ENCODE results near the gene EMID1. TPM values are rescaled to one million over a fixed set of nuclear protein-coding genes. Genes with fewer than 3 reads are reported as not detected.

Gene EMID1
- total RNA-seq, 2 experiments from 2014 or later, result 0.14 TPM; not detected in 1

DNA sequence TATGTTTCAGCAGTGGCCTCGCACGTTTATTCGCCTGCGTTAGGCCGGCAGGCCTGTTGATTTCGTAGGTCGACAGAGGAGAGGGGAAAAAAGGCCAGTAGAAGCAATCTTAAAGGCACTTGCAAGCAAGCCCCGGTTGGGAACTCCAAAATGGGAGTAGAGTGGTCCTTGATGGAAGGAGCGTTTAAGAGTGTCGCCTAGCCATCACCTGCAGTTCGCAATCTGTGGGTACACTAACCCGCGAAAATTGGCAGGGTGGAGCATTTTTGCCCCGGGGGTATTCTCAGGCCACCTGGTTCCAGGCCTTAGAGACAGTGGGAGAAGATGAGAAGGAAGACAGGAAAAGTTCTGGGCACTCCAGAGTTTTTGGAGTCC lies 63.5 kb downstream of the EMID1 start:
- peaks cover 52% of the 10 kb centered on the region for H3K4me1 Mint-ChIP-seq (ENCODE audit: low read depth)
- intact Hi-C loops (cut with micrococcal nuclease), result no loop called here
- no peaks in the 10 kb centered on the region for H3K9me3 Mint-ChIP-seq
- peaks cover 65% of the 10 kb centered on the region for H3K36me3 Mint-ChIP-seq (ENCODE audit: low read depth)
- TF ChIP-seq, protein P1, sequence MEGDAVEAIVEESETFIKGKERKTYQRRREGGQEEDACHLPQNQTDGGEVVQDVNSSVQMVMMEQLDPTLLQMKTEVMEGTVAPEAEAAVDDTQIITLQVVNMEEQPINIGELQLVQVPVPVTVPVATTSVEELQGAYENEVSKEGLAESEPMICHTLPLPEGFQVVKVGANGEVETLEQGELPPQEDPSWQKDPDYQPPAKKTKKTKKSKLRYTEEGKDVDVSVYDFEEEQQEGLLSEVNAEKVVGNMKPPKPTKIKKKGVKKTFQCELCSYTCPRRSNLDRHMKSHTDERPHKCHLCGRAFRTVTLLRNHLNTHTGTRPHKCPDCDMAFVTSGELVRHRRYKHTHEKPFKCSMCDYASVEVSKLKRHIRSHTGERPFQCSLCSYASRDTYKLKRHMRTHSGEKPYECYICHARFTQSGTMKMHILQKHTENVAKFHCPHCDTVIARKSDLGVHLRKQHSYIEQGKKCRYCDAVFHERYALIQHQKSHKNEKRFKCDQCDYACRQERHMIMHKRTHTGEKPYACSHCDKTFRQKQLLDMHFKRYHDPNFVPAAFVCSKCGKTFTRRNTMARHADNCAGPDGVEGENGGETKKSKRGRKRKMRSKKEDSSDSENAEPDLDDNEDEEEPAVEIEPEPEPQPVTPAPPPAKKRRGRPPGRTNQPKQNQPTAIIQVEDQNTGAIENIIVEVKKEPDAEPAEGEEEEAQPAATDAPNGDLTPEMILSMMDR (IDR thresholded peaks at IDR 0.05), result no peak
- CTCF ChIA-PET, result no interaction called here
- peak overlapping the region; percentile 85 for H3K4me3 Mint-ChIP-seq
- no peak for ATAC-seq
- H3K27ac Mint-ChIP-seq, result peak overlapping the region; percentile 97
- no peak for DNase-seq
- POLR2A ChIA-PET, result interaction anchor here (1.0 to 4.6 kb wide), 4 partner anchors 8 to 32 kb away, joined by 4 to 51 read pairs (median 22); no protein-coding TSS in a partner anchor
- H3K27me3 Mint-ChIP-seq, result no peaks in the 10 kb centered on the region

DNA sequence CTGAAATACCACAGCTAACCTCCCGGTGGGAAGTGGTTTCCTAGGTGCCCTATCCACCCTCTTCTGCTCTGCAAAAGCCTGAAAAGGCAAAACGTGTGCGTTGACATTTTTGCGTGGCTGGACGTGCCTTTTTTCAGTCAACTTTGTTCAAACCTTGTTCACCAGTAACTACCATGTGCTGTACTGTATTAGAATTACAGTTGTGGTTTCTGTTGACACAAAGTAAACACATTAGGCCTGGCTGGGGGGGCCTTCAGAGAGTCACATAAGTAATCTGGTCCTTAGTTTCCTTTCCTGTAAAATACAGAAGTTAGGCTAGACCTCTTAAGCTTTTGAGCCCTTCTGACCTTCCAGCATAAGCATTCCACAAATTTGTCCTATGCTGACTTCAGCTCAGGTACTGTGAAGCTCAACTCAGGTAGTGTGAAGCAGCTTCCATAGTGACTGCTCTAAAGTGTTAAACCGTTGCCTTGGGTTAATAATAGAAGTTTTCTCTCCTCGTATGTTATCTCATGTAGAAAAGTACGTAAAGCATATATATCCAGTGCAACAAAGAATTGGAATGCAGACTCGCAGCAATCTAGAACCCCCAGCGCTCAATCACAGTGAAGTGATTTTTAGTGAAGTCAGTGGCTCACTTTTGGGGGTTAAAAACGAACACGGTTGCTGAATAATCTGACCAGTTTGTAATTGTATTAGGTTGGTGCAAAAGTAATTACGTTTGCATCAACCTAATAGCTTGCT lies 64.2 kb downstream of the EMID1 start:
- Mint-ChIP-seq H3K4me1 (ENCODE audit: low read depth) (peaks cover 57% of the 10 kb centered on the region), H3K27ac (peak overlapping the region; percentile 97), H3K27me3 (no peaks in the 10 kb centered on the region), H3K4me3 (peak overlapping the region; percentile 85), H3K9me3 (no peaks in the 10 kb centered on the region), H3K36me3 (ENCODE audit: low read depth) (peaks cover 70% of the 10 kb centered on the region)
- CTCF ChIA-PET, result interaction anchor here (1.5 kb wide), 1 partner anchor 34 kb away, joined by 5 read pairs; no protein-coding TSS in a partner anchor
- DNase-seq, result peak; percentile 18
- intact Hi-C loops (cut with micrococcal nuclease), result no loop called here
- no peak for ATAC-seq
- TF ChIP-seq, protein P1 (IDR thresholded peaks at IDR 0.05), result no peak
- POLR2A ChIA-PET, result interaction anchor here (0.7 to 4.6 kb wide), 8 partner anchors 7 to 369 kb away, joined by 3 to 51 read pairs (median 5); partner anchors contain the start of gene GAS2L1

DNA sequence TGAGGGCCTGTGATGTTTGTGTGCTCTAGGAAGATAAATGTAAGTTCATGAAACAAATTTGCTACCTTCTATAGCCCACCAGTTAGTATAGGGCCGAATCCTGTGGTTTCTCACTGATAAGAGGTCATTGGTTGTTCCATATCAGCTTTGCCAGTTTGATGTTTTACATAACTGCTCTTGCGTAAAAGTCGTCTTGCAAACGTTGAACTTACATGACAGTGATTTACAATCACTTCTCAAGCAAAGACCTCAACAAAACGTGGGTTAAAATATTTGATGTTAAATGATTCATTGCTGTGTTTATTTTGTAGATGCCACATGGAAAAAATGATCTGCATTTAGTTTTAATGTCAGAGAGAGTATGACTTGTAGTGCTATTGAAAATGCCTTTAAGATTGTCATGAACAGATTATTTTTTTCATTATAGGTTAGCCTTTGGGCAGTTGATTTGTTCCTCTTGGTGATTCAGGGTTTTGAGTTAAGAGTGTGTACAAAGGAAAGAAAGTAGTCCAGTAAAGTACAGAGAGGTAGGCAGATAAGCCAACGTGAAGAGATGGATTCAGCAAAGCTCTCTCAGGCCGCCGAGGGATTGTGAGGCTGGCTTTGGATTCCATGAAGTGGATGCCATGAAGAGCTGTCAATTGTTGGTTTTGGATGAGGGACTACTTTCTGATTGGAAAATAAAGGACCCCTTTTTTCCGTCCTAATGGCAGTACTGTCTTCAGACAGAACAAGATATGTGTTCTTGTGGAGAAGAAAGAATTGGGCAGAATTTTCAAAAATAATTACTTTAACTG lies 65.0 kb downstream of the EMID1 start:
- CTCF ChIA-PET, result interaction anchor here (1.1 to 2.0 kb wide), 6 partner anchors 25 to 354 kb away, joined by 3 to 6 read pairs (median 4); partner anchors contain the start of gene THOC5
- POLR2A ChIA-PET, result interaction anchor here (0.7 to 4.6 kb wide), 9 partner anchors 9 to 368 kb away, joined by 3 to 51 read pairs (median 5); partner anchors contain the start of gene GAS2L1
- intact Hi-C loops (cut with micrococcal nuclease), result no loop called here
- H3K36me3 Mint-ChIP-seq (ENCODE audit: low read depth), result peaks cover 76% of the 10 kb centered on the region
- ATAC-seq (no peak), DNase-seq (no peak)
- H3K4me3 Mint-ChIP-seq, result peak overlapping the region; percentile 85
- H3K27ac Mint-ChIP-seq, result peak overlapping the region; percentile 97
- TF ChIP-seq, protein P1 (IDR thresholded peaks at IDR 0.05), result no peak
- H3K9me3 Mint-ChIP-seq, result no peaks in the 10 kb centered on the region
- peaks cover 64% of the 10 kb centered on the region for H3K4me1 Mint-ChIP-seq (ENCODE audit: low read depth)
- no peaks in the 10 kb centered on the region for H3K27me3 Mint-ChIP-seq

DNA sequence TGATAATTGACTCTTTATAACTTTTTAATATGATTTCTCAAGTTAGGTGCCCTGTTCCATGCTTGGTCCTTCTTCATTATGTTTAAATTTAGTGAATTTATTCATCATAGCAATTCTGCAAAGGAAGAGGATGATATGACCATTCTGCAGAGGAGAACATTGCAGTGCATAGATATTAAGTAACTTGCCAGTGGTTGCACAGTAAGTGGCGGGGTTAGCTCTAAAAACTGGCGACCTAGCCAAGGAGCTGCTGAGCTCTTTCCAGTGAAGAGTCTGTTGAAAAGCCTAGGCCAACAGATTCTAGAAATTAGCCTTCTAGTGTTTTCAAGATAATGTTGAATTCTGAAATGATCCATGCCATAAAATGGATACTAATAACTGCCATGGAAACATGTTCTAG lies 66.9 kb downstream of the EMID1 start:
- intact Hi-C loops (cut with micrococcal nuclease), result no loop called here
- no peak overlapping the region for H3K4me3 Mint-ChIP-seq
- peaks cover 70% of the 10 kb centered on the region for H3K4me1 Mint-ChIP-seq (ENCODE audit: low read depth)
- ATAC-seq (no peak), DNase-seq (no peak)
- POLR2A ChIA-PET, result interaction anchor here (1.2 to 3.8 kb wide), 5 partner anchors 13 to 500 kb away, joined by 3 to 51 read pairs (median 4); partner anchors contain the start of gene GAS2L1
- TF ChIP-seq, protein P1 (IDR thresholded peaks at IDR 0.05), result no peak
- H3K9me3 Mint-ChIP-seq, result no peaks in the 10 kb centered on the region
- H3K27me3 Mint-ChIP-seq, result no peaks in the 10 kb centered on the region
- peaks cover 82% of the 10 kb centered on the region for H3K36me3 Mint-ChIP-seq (ENCODE audit: low read depth)
- peak overlapping the region; percentile 16 for H3K27ac Mint-ChIP-seq
- CTCF ChIA-PET, result interaction anchor here (1.2 to 2.0 kb wide), 5 partner anchors 12 to 281 kb away, joined by 3 to 6 read pairs (median 4); partner anchors contain the start of gene THOC5

Data from activated CD8-positive, alpha-beta T cell treated with anti-CD3 and anti-CD28 coated beads for 36 hours (primary cell).